HepG2 (cell line): Measurements from ENCODE around the gene WDR70. TPM values are rescaled to one million over a fixed set of nuclear protein-coding genes. Genes with fewer than 3 reads are reported as not detected.

Experiments
- HMG20B ChIP-seq: conservative IDR thresholded peaks from 2 replicates; pipeline ENCODE4 v1.6.1; 2016; ENCODE audit warnings: missing genetic modification reagents, missing compliant biosample characterization
- HOXD1 ChIP-seq: sonication (generic); formaldehyde crosslinking; IDR thresholded peaks from 2 replicates; pipeline ENCODE4 v1.5.0; 2020; ENCODE audit warnings: missing genetic modification reagents
- KDM5A ChIP-seq: fragments of 200-600 bp; sonication (generic); IDR thresholded peaks from 2 replicates; pipeline ENCODE4 v1.7.0; 2018; ENCODE audit warnings: antibody characterized with exemption, mild to moderate bottlenecking, low read length, borderline replicate concordance
- KLF16 ChIP-seq, 2 experiments: sonication (generic) in 1 of 2; formaldehyde crosslinking in 1 of 2; IDR thresholded peaks; 2 replicates each; pipeline versions ENCODE4 v1.6.1 to v1.8.0; 2016 to 2023; ENCODE audit warnings: missing genetic modification reagents in 2 of 2, missing compliant biosample characterization in 1 of 2
- MEIS1 ChIP-seq: sonication (generic); formaldehyde crosslinking; IDR thresholded peaks from 2 replicates; pipeline ENCODE4 v1.9.0; 2021; ENCODE audit warnings: mild to moderate bottlenecking, missing genetic modification reagents, moderate library complexity, borderline replicate concordance
- MIER2 ChIP-seq: IDR thresholded peaks from 2 replicates; pipeline ENCODE4 v1.6.1; 2016; ENCODE audit warnings: missing biosample characterization, missing genetic modification reagents
- NR2F1 ChIP-seq, 2 experiments: fragments of 450-650 bp in 1 of 2; formaldehyde crosslinking in 1 of 2; IDR thresholded peaks; 2 replicates each; pipeline versions ENCODE4 v1.5.0 to v1.6.1; 2016 to 2020; ENCODE audit warnings: mild to moderate bottlenecking in 1 of 2, missing compliant biosample characterization in 1 of 2, missing genetic modification reagents in 1 of 2, moderate library complexity in 1 of 2
- NR2F2 ChIP-seq: IDR thresholded peaks from 2 replicates; pipeline ENCODE4 v1.6.1; 2012; ENCODE audit warnings: low read depth, inconsistent platforms, borderline replicate concordance
- SIN3A ChIP-seq: IDR thresholded peaks from 2 replicates; pipeline ENCODE4 v1.6.1; 2011; ENCODE audit warnings: low read depth, mild to moderate bottlenecking, control low read depth, low read length, borderline replicate concordance
- SMAD3 ChIP-seq: sonication (generic); formaldehyde crosslinking; IDR thresholded peaks from 2 replicates; pipeline ENCODE4 v1.4.0; 2020; ENCODE audit warnings: missing genetic modification reagents
- SMC3 ChIP-seq: IDR thresholded peaks from 2 replicates; pipeline ENCODE4 v1.6.1; 2011; ENCODE audit warnings: low read length, improper control_type of control experiment
- SNRNP70 ChIP-seq: fragments of 200-400 bp; formaldehyde crosslinking; IDR thresholded peaks from 2 replicates; pipeline ENCODE4 v1.6.1; 2017; ENCODE audit warnings: mild to moderate bottlenecking, low read depth, low read length, moderate library complexity
- SOX6 ChIP-seq, 2 experiments: fragments of 450-650 bp in 1 of 2; sonication (generic) in 1 of 2; formaldehyde crosslinking in 1 of 2; IDR thresholded peaks; 2 replicates each; pipeline versions ENCODE4 v1.4.0 to v1.6.1; 2017 to 2020; ENCODE audit warnings: antibody characterized with exemption in 1 of 2, mild to moderate bottlenecking in 1 of 2, missing genetic modification reagents in 1 of 2
- TEAD2 ChIP-seq: sonication (generic); formaldehyde crosslinking; IDR thresholded peaks from 2 replicates; pipeline ENCODE4 v1.9.0; 2021; ENCODE audit warnings: missing genetic modification reagents
- YY1 ChIP-seq: IDR thresholded peaks from 2 replicates; pipeline ENCODE4 v1.6.1; 2011; ENCODE audit warnings: low read length, low read depth, moderate library complexity, mild to moderate bottlenecking; ENCODE audit not compliant: insufficient read depth, insufficient replicate concordance
- ZMYM3 ChIP-seq: sonication (generic); formaldehyde crosslinking; IDR thresholded peaks from 2 replicates; pipeline ENCODE4 v1.5.1; 2020; ENCODE audit warnings: mild to moderate bottlenecking, missing genetic modification reagents
- ZNF441 ChIP-seq: sonication (generic); formaldehyde crosslinking; IDR thresholded peaks from 2 replicates; pipeline ENCODE4 v1.7.0; 2021; ENCODE audit warnings: missing genetic modification reagents, borderline replicate concordance
- ZNF709 ChIP-seq: sonication (generic); formaldehyde crosslinking; IDR thresholded peaks from 2 replicates; pipeline ENCODE4 v1.5.0; 2020; ENCODE audit warnings: mild to moderate bottlenecking, missing genetic modification reagents
- polyA plus RNA-seq, 8 experiments: library from polyadenylated mRNA; depleted of rRNA in 3 of 8; stranded (reverse) in 7 of 8; unstranded in 1 of 8; fragments of >200 nt; fragmentation: Illumina TruSeq in 4 of 8; extraction: Trizol in 4 of 8; gene quantifications; 2 replicates each; pipeline versions ENCODE4 v1.2.1 to v1.2.3, GENCODE V29; 2011 to 2016; ENCODE audit warnings: low read depth in 4 of 8, missing spikeins in 1 of 8, mixed read lengths in 1 of 8; ENCODE audit not compliant: insufficient read depth in 1 of 8
- total RNA-seq, 5 experiments: library from RNA; depleted of rRNA; stranded (reverse); fragments of >200 nt; fragmentation: Illumina TruSeq; extraction: Trizol; gene quantifications; 2 replicates each; pipeline ENCODE4 v1.2.3, GENCODE V29; 2016; ENCODE audit warnings: low read depth in 1 of 5
- TF ChIP-seq, protein P1 (sequence below): sonication (generic); formaldehyde crosslinking; IDR thresholded peaks from 2 replicates; pipeline ENCODE4 v1.4.0; 2020; ENCODE audit warnings: mild to moderate bottlenecking, missing genetic modification reagents, borderline replicate concordance
- TF ChIP-seq, protein P2 (sequence below): sonication (generic); formaldehyde crosslinking; IDR thresholded peaks from 2 replicates; pipeline ENCODE4 v1.4.0; 2020; ENCODE audit warnings: low read depth, mild to moderate bottlenecking, missing genetic modification reagents
- TF ChIP-seq, protein P3 (sequence below): sonication (generic); formaldehyde crosslinking; conservative IDR thresholded peaks from 2 replicates; pipeline ENCODE4 v1.8.0; 2022; ENCODE audit warnings: low read depth, missing genetic modification reagents

The WDR70 gene
- total and polyA plus RNA-seq, 2 of the 13 experiments (the other 11 are each of a cell fraction or from before 2014, with no cell fraction given): 14.6 to 30.6 TPM

DNA sequence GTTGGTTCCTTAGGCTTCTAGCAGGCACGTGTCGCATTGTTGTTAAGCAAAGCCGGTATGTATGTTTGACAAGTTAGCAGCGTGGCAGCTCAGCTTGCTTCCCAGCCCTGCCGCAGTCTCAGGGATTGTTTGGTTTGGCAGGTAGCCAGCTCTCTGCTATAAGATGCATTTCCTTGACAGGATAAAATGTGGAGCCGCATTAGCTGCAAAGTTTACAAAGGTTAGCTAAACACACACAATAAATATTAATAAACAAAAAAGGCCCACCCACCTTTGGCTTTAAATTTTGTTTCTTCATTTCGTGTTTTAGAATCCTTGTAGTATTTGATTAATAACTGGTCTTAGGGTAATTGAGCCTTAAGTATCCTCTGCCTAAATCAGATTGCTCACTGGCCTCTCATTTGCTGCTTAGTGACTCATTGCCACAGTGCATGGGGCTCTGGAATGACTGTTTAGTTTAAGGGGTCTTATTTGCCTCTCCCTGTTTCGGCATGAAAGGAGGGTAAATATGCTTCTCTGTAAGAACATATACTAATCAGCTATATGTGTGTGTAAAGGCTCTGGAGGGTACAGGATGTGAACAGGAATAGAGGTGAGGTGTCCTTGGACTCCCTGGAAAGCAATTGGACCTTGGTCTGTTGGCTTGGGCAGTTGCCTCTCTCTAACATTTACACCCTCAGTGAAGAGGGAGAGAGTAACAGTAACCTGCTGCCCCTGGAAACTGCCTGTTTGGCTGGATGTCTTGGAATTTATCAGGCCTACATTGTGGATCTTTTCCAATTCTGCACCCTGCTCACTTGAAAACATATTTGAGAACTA lies 338.7 kb downstream of the WDR70 start (continued):
- TF ChIP-seq SOX6 (IDR thresholded peaks at IDR 0.05) (no peak), SOX6 (CRISPR knock-in tag; IDR thresholded peaks at IDR 0.05) (peak; percentile 84), MIER2 (CRISPR knock-in tag) (peak; percentile 25; the same call in 1 of the 2 replicates), HOXD1 (CRISPR knock-in tag) (peak; percentile 79; the same call in 1 of the 2 replicates), KDM5A (no peak), SMAD3 (CRISPR knock-in tag) (peak; percentile 47; the same call in 1 of the 2 replicates), SMC3 (0 out of 2 replicates have a peak, but pooled peaks have one; percentile 35), ZNF709 (CRISPR knock-in tag) (no peak), SNRNP70 (no peak), NR2F2 (peak; percentile 78), HMG20B (CRISPR knock-in tag) (peak; percentile 92), TEAD2 (no peak), SIN3A (peak; percentile 75), ZNF441 (0 out of 2 replicates have a peak, but pooled peaks have one; percentile 35), YY1 (no peak), MEIS1 (CRISPR knock-in tag) (peak; percentile 68; the same call in 1 of the 2 replicates), KLF16 (CRISPR knock-in tag; IDR thresholded peaks at IDR 0.05) (peak in 1 of 2 experiments; percentile 38; a peak in 1 of 4 replicates), NR2F1 (CRISPR knock-in tag; IDR thresholded peaks at IDR 0.05) (peak; percentile 55 to 75), ZMYM3 (CRISPR knock-in tag) (peak; percentile 52; the same call in 1 of the 2 replicates)
- TF ChIP-seq, protein P1, sequence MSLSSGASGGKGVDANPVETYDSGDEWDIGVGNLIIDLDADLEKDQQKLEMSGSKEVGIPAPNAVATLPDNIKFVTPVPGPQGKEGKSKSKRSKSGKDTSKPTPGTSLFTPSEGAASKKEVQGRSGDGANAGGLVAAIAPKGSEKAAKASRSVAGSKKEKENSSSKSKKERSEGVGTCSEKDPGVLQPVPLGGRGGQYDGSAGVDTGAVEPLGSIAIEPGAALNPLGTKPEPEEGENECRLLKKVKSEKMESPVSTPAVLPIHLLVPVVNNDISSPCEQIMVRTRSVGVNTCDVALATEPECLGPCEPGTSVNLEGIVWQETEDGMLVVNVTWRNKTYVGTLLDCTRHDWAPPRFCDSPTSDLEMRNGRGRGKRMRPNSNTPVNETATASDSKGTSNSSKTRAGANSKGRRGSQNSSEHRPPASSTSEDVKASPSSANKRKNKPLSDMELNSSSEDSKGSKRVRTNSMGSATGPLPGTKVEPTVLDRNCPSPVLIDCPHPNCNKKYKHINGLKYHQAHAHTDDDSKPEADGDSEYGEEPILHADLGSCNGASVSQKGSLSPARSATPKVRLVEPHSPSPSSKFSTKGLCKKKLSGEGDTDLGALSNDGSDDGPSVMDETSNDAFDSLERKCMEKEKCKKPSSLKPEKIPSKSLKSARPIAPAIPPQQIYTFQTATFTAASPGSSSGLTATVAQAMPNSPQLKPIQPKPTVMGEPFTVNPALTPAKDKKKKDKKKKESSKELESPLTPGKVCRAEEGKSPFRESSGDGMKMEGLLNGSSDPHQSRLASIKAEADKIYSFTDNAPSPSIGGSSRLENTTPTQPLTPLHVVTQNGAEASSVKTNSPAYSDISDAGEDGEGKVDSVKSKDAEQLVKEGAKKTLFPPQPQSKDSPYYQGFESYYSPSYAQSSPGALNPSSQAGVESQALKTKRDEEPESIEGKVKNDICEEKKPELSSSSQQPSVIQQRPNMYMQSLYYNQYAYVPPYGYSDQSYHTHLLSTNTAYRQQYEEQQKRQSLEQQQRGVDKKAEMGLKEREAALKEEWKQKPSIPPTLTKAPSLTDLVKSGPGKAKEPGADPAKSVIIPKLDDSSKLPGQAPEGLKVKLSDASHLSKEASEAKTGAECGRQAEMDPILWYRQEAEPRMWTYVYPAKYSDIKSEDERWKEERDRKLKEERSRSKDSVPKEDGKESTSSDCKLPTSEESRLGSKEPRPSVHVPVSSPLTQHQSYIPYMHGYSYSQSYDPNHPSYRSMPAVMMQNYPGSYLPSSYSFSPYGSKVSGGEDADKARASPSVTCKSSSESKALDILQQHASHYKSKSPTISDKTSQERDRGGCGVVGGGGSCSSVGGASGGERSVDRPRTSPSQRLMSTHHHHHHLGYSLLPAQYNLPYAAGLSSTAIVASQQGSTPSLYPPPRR (CRISPR knock-in tag): peak; percentile 97
- TF ChIP-seq, protein P2, sequence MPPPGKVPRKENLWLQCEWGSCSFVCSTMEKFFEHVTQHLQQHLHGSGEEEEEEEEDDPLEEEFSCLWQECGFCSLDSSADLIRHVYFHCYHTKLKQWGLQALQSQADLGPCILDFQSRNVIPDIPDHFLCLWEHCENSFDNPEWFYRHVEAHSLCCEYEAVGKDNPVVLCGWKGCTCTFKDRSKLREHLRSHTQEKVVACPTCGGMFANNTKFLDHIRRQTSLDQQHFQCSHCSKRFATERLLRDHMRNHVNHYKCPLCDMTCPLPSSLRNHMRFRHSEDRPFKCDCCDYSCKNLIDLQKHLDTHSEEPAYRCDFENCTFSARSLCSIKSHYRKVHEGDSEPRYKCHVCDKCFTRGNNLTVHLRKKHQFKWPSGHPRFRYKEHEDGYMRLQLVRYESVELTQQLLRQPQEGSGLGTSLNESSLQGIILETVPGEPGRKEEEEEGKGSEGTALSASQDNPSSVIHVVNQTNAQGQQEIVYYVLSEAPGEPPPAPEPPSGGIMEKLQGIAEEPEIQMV (CRISPR knock-in tag): peak; percentile 74; the same call in 1 of the 2 replicates
- TF ChIP-seq, protein P3, sequence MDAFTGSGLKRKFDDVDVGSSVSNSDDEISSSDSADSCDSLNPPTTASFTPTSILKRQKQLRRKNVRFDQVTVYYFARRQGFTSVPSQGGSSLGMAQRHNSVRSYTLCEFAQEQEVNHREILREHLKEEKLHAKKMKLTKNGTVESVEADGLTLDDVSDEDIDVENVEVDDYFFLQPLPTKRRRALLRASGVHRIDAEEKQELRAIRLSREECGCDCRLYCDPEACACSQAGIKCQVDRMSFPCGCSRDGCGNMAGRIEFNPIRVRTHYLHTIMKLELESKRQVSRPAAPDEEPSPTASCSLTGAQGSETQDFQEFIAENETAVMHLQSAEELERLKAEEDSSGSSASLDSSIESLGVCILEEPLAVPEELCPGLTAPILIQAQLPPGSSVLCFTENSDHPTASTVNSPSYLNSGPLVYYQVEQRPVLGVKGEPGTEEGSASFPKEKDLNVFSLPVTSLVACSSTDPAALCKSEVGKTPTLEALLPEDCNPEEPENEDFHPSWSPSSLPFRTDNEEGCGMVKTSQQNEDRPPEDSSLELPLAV (CRISPR knock-in tag): no peak
